GM18505 (cell line): ENCODE results near the gene CCDC86.

Source experiments
- ATAC-seq: cut with Tn5 transposase; IDR thresholded peaks from one replicate; pipeline ENCODE4 v1.9.1; 2021; ENCODE audit not compliant: unreplicated experiment
- POLR2A ChIP-seq: IDR thresholded peaks from 4 replicates; pipeline ENCODE4 v1.6.1; 2011; ENCODE audit warnings: borderline replicate concordance; ENCODE audit not compliant: insufficient read depth, insufficient read length; ENCODE audit errors: extremely low read depth

The CCDC86 gene

DNA sequence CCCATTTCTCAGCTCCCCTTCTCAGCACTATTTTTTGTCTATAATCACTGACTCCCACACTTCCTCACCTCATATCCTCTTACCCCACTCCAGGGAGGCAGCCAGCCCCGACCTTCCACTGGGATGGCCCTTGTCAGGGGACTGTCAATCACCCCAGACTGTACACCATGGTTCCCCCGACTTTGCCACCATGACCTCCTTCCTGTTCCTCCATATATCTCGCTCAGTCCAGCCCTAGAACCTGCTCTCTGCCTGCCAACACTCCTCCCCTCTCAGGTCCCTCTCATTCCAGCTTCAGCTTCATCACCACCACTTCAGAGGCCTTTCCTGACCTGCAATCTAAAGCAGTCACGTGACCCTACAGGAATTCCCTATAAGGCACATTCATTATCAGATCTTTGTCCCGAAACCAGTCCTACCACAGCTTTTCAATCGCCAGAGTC lies 48.0 kb downstream of the CCDC86 start:
- peak; percentile 36 for TF ChIP-seq POLR2A
- ATAC-seq = no peak

DNA sequence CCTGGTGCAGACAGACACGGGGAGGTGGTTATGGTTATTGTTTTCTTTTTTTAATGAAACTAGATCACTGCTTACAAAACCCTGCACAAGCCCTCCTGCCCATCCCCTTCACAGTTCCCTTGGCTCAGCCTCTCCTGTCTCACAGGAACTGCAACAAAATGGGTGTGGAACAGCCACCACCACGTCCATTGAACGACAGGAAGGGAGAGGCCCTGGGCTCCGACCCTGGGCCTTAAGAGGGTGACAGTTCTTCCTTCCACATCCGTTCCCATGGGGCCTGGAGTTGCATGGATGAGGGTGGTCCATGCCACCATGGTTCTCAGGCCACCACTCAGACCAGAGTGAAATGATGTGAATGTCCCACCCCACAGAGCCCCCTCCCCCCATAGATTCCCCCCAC lies 48.8 kb downstream of the CCDC86 start:
- ATAC-seq = no peak
- no peak for TF ChIP-seq POLR2A

DNA sequence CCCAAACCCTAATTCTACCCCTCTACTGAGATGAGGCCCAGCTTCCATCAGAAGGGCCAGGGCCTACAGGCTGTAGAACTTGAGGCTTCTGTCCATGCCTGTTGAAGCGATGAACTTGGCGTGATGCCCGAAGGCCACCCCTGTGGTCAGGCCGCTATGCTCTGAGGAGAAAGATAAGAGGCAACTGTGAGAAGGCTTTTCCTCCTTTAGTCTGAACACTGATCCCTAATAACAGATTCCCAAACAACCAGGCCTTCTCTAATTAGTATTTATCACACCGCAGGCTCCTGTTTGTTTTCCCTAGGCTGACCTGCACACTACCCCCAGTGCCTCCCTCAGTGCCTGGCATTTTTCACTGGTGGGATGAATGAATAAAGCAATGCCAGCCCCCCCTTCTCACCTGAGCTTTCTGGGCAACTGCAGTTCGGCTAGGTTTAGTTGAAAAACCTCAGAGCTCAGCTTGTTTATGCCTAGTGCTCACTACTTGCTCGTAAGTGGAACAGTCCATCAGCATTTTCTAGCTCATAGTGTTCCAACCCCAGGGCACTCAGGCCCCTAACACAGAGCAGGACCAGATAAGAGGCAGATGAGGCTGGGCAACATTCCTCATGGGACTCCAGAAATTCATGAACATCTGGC lies 49.3 kb downstream of the CCDC86 start:
- no peak for TF ChIP-seq POLR2A
- ATAC-seq = no peak

DNA sequence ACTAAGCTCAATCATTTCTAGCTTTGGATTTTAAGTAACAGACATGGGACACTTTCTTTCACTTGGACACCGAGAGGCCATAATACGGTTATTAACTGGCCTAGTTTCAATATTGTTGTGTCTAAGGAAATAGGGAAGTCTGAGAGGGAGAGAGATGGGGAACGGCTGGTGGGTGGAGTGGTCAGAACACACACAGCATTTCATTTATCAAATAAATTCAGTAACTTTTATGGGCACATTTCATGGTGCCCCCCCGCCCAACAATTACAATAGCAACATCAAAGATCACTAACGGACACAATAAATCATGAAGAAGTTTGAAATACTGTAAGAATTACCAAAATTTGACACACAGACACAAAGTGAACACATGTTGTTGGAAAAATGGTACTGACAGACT lies 53.8 kb downstream of the CCDC86 start:
- no peak for TF ChIP-seq POLR2A
- ATAC-seq = no peak

DNA sequence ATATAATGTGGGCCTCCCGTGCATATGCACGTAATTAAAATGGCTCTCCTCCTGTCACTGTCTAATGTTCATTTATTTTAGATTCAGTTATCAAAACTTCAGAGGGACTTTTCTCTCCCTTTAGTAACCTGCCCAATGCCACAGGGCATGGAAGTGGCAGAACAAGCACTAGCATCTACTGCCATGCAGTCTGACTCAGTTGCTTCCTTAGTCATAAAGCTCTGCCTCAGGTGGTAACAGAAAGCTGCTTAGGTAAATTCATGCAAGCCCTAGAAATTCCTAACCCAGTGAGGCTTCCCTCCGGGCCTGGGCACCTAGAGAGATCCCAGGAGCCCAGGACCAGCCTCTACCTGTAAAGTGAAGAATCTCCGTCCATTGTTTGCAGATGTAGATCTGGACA lies 55.6 kb downstream of the CCDC86 start:
- TF ChIP-seq POLR2A = no peak
- no peak for ATAC-seq

DNA sequence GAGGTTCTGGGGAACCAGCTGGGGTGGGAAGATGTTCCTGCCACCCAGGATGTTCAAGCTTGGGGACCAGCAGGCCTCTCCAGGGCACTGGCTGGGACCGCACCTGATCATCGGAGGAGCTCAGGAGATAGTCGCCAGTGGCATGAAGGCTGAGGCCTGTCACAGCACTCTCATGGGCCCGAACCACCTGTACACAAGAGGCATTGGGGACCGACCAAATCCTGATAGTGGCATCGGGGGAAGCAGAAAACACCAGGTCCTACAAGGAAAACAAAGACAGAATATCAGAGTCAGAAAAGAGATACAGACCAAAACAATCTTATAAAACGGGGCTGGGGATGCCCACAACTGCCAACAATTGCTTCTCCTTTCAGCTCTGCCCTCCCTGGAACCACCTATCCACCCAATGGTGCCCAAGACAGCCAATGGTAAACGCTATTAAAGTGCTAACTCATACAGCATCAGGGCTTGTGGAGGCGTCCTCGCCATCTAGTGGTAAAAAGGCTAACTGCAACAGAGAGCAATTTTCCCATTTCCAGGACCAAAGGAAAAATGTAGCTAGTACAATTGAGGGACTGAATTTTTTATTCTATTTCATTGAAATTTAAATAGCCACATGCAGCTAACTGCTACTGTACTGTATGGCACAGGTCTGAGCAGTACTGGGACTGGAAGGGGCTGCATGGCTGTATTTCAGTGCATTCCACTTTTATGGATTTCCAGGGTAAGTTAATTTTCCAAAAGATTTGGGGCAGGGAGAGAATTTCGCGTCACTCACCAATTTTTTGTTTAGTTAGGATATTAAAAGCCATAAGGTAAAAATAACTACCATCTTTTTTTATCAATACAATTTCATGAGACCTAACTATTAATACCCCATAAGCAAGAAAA lies 57.4 kb downstream of the CCDC86 start:
- no peak for ATAC-seq
- peak; percentile 16 for TF ChIP-seq POLR2A

DNA sequence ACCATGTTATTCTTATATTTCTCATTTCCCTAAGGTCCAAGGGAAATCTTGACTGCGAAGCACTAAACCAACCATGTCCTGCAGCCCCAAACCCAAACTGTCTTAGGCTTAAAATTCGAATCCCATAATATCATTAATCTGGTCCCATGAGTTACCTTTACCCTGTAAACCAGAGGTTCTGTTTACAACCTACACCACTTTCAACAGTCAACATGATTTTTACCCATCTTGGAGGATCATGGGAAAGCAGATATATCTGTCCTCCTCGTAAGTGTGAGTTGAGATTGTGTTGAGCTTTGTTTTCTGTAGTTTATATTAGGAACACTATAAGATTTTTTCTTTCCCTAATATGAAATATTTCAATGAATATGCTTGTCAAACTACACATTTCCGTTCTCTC lies 58.1 kb downstream of the CCDC86 start:
- TF ChIP-seq POLR2A = no peak
- no peak for ATAC-seq
